GM19372 (cell line): Measurements from ENCODE around the gene SYT9.
A peak's percentile ranks its signal among the peaks of the same experiment; 100 is the strongest.

Experiments
- ATAC-seq: cut with Tn5 transposase; IDR thresholded peaks from one replicate; pipeline ENCODE4 v1.9.1; 2021; ENCODE audit warnings: mild to moderate bottlenecking, low read depth, moderate library complexity; ENCODE audit not compliant: unreplicated experiment

SYT9 gene, protein sequence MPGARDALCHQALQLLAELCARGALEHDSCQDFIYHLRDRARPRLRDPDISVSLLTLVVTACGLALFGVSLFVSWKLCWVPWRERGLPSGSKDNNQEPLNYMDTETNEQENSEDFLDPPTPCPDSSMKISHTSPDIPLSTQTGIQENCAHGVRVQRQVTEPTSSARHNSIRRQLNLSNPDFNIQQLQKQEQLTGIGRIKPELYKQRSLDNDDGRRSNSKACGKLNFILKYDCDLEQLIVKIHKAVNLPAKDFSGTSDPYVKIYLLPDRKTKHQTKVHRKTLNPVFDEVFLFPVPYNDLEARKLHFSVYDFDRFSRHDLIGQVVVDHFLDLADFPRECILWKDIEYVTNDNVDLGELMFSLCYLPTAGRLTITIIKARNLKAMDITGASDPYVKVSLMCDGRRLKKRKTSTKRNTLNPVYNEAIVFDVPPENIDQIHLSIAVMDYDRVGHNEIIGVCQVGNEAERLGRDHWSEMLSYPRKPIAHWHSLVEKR

DNA sequence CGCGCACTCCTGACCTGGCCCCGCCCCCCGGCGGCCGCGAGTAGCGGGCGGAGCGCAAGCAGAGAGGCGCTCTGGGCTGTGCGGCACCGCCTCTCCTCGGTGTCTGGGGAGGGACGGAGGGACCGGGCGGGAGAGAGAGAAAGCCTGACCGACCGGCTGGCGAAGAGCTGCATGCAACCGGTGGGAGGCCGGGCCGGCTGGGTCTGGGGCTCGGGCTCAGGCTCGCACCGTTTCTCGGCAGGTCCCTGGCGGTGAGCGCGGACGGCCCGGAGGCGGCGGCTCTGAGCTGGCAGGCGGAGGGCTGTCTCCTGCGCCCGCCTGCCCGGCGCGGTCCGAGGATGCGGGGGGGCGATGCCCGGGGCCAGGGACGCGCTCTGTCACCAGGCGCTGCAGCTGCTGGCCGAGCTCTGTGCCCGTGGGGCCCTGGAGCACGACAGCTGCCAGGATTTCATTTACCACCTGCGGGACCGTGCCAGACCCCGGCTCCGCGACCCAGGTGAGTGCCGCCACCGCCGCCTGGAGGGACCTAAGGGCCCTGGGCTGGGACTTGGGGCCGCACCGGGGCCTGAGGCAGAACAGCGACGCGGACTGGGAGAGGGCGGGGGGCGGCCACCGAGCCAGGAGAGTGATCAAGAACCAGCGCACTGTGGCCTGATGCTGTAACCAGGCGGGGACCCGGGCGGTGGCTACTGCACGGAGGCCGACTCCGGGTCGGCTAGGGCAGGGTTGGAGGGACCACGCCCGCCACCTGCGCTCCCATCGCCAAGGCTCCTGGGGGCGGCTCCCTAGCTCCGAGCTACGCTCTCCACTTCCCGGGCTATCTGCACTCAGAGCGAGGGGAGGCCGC lies at the start of gene SYT9:
SYT9 (plus strand) TSS at position 69 of the 847 bp plus-strand sequence; CDS start at position 352, 283 bp downstream.
- peak; percentile 76 for ATAC-seq

DNA sequence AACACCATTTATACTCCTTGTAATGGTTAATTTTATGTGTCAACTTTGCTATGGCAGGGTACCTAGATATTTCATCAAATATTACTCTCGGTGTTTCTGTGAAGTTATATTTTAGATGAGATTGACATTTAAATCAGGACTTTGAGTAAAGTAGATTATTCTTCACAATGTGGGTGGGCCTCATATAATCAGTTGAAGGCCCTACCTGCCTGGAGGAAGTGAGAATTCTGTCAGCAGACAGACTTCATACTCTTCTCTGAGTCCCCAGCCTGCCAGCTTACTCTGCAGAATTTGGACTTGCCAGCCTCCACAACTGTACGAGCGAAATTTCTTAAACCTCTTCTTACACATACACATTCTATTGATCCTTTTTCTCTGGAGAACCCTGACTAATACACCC lies 49.3 kb upstream of the SYT9 start:
- no peak for ATAC-seq

DNA sequence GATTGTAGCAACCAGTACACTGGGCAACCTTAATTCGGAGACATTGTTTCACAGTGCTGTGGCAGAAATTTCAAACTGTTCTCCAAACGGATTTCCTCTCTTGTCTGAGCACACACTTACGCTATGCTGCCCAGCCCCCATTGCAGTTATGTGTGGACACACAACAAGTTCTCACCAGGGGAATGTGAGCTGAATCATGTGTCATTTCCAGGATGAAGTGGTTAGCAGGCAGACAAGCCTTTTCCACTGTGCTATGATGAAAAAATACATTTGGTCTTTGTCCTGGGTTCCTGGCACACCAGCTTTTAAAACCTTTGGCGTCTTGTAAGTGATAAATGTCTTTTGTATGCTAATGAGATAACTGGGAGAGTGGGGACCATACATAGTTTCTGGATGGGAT lies 46.9 kb upstream of the SYT9 start:
- ATAC-seq, result no peak

DNA sequence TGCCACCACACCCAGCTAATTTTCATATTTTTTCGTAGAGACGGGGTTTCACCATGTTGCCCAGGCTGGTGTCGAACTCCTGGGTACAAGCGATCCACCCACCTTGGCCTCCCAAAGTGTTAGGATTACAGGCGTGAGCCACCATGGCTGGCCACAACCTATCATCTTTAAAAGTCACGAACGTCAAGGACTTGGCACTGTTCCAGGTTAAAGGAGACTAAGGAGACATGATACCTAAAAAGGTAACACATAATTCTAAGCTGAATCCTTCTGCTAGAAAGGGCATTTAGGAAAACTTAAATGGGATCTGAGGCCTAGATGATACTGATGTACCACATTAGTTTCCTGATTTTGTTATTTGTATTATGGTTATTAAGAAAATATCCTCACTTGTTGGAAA lies 43.3 kb upstream of the SYT9 start:
- ATAC-seq, result no peak

DNA sequence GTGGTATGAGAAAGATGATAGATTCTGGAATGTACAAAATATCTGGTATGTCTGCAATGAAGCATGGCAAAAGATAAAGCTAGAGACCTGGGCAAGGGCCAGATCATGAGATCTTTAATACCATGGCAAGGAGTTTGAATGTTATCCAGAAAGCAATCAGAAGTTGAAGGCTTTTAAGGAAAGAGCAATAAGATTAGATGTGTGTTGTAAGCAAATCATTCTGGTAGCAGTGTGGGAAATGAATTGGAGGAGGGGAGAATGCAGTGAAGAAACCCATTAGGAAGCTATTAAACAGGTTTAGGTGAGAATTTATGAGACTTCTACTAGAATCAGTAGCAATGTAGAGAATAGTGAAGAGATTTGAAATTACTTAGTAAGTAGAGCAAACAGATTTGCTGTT lies 32.2 kb upstream of the SYT9 start:
- ATAC-seq, result no peak

DNA sequence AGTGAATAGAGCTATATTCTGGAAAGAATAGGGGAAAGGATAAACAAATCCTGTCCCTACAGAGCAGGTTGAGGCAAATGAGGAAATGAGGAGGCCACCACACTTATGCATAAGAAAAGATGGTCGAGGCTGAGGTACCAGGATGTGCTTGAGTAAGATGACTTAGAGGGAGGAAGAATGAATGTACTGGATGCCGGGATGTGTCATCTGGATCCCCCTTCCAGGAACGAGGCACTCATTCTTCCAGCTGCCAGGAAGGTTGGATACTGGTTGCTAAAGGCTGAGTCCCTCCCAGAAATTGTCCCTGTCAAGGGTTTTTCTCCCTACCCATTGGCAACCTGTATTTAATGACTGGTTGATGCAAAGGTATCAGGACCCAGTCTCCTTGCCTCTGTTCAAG lies 31.1 kb upstream of the SYT9 start:
- no peak for ATAC-seq

DNA sequence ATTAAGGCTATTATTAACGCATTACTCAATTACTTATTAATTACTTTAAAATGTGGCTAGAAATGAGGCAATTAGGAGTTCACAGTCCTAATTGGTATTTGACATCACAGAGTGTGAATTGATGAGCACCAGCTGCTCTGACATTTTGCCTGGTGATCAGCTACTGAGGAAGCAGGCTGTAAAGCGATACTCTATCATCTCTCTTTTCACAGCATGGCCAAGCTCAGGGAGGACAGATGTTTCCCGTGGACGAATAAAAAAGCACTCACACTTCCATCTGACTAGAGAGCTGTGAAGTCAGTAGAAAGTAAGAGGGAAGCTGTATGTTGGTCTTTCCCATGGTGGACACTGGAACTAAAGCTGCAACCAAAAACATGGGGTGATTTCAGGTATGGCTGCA lies 29.1 kb upstream of the SYT9 start:
- ATAC-seq, result no peak

DNA sequence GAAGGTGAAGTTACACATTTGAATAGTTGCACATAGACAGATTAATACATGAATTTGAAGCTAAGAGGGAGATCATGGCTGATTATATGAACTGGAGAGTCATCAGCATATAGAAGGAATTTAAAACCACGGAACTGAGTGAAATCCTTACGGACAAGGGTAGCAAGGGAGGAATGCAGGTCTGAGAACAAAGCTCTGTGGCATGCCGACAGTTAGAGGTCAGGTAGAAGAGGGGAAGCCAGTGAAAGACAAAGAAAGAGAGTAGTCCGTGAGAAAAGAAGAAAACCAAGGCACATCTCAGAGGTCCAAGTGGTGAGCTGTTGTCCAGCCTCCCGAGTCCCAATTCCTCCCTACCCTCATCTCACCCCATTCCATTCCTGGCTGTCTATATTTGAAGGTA lies 11.8 kb upstream of the SYT9 start:
- ATAC-seq, result no peak

DNA sequence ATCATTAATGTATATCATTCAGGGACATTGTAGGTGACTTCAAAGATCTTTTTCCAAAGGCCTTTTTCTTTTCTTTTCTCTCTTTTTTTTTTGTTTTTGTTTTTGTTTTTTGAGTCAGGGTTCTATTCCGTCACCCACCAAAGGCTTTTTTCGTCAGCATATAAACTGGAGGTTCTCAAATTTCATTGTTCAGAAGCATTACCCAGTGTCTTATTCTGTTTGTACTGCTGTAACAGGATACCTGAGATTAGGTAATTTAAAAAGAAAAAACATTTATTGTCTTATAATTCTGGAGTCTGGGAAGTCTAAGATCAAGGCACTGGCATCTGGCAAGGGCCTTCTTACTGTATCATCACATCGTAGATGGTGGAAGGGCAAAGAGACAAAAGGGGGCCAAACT lies 6.4 kb upstream of the SYT9 start:
- no peak for ATAC-seq

DNA sequence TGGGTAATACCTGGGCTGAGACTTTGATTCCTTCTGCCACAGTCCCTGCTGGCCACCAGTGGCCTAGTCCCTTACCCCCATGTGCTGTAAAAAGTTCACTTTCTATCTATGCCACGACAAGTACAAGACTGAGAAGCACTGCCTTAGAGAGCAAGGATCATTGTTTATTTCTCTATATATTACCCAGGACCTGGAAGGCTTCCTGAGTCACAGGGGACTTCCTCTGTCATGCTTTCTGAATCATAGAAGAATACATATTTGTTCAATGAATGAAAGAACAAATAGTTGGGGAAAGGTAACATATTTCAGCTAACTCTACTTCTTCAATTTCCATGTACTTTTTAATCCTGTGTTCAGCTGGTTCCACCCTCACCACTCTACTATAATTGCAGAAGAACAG lies 5.5 kb upstream of the SYT9 start:
- ATAC-seq, result no peak

DNA sequence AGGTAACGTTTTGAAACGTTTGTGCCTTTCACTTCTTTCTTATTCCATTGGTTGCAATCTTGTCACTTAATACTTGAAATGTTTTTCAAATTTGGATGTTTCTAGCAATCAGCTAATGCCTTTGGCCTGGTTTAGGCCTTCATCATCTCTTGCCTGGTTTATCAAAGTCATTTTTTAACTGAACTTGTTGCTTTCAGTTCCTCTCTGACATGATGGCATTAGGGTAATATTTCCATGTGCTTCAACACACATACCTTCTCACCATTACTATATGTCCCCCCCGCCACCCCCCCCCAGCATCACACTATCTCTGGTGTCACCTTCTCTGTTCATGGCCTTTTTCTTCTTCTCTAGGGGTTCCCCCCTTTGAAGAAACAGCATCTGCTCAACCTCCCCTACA lies 1.5 kb upstream of the SYT9 start:
- ATAC-seq, result no peak

DNA sequence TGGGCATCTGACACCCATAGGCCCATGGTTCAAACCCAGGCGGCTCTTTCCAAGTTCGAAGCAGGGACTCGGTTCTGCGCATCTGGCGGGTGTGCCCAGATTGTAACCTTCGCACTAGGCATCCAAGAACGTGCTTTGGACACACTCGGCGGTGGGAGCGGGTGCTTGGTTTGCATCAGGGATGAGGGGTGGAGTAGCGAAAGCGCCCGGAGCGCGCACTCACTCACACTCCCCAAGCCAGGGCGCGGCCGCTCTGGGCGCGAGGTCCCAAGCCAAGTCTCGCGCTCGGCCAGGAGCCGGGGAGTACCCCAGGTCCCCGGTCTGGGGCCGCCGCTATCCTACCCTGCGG lies 243 bp upstream of the SYT9 start:
- ATAC-seq, result no peak

DNA sequence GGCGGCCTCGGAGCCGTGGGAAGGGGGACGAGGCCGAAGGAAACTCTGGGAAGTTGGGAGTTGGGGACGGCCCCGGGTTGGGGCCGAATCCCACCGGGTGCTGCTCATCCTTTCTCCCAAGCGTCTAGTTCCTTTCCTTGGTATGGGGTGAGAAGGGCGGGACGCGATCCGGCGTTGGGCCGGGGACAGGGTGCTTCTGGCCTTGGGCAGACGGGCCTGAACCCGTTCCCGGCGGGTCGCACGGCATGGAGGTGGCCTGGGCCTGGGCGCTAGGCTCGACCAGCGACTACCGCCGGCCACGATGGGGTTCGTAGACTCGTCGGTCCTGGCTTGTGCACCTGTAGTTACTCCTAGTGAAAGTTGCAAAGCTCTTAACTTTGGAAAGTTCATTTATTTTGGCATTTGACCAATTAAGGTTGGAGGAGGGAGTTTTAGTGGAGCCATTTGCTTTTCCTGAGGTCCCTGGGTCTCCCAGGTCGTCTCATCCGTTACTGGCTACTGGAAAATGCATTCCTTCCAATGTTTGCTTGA lies 1.0 kb downstream of the SYT9 start:
- no peak for ATAC-seq

DNA sequence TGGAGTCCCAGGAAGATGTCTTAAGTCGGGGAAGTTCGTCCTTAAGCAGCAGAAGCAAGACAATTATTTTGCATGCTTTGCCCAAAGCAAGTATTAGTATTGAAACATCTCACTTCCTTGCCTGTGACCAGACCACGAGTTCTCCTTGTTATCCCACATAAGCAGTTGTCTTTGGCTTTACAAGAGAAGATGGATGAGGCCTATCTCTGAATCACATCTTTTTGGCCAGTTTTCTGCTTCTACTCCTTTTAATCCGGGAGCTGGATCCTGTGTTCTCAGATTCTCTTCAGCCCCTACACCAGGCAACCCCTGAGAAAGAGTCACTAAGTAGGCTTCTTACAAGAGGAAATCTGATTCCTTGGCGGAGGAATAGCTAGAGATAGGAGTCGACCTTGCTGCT lies 2.1 kb downstream of the SYT9 start:
- no peak for ATAC-seq

DNA sequence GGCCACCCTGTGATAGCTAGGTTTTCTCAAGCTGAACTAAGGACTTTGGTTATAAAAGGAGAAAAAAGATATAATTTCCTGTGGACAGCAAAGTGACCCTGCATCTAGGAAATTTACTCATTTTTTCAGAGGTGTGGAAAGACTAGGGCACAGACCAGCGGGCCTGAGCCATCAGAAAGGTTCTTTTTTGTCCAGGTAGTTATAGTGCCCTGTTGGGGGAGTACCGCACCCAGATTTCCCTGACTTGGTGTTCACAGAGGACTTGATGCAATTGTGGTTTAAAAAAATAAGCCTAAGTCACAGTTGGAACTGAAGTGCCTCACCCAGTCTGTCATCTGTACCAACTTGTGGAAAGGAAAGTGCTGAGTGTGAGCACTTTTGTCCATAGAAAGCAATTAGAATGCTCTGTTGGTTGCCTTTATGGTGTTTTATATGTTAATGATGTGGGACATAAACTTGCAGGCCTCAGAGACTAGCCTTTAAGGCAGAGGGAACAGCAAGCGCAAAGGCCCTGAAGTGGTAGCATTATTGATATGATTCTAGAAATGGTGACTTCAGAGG lies 3.1 kb downstream of the SYT9 start:
- no peak for ATAC-seq

DNA sequence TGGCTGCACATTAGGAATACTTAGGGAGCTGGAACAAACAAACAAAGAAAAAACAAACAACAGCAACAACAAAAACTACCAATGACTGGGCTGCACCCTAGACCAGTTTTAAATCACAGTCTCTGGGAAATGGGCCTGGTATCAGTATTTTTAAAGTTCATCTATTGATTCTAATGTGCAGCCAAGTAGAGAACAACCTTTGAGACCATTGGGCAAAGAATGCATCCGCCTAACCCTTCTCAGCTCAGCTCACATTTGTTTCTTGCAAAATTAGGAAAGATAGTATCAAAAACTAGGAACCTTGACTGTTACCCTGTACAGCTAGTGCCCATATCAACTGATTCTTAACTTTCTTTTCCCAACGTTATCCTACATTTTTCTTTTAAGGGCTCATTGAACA lies 5.2 kb downstream of the SYT9 start:
- ATAC-seq, result no peak

DNA sequence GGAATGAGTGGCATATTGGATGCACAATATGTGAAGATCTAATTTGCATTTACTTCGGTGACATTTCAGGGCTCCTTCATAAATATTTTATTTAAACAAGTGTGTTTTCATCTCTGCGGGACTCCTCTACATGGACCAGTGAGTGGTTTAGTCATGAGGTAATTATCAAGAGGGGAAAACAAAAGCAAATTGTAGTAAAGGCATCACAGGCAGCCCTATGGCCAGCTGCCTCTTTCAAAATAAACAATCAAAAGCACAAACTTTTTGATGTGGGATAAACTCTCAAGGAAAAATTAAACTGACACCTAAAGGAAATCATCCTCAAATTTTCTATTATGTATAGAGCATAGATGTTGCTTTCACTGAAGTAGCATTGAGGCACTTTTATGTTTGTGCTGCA lies 6.0 kb downstream of the SYT9 start:
- ATAC-seq, result no peak

DNA sequence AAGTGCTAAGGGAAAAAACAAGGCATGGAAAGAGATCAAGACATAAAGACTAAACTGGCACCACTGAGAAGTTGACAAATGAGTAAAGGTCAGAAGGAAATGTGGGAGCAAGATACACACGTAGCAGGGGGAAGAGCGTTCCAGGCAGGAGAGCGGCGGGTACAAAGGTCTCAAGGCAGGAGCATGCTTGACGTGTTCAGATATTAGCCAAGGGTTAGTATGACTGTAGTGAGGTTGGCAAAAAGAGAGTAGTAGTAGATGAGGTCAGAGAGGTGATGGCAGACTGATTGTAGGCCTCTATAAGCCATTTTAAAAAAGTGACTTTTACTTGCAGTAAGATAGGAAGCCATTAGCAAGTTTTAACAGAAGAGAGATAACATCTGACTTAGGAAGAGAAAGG lies 9.9 kb downstream of the SYT9 start:
- no peak for ATAC-seq

DNA sequence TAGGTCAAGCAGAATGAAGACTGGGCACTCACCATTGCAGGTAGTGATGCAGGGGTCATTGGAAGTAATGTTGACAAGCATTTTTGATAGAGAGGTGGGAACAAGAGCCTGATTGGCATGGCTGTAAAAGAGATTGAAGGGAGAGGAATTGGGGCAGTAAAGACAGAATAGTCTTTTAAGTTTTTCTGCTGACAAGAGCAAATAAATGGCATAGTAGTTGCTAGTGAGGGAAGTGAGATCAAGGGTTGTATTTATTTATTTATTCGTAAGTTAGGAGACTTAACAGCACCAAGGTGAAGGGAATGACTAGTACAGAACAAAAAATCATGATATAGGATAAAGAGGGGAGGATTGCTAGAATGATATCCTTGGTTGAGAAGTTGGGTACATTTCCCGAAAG lies 11.0 kb downstream of the SYT9 start:
- ATAC-seq, result no peak

DNA sequence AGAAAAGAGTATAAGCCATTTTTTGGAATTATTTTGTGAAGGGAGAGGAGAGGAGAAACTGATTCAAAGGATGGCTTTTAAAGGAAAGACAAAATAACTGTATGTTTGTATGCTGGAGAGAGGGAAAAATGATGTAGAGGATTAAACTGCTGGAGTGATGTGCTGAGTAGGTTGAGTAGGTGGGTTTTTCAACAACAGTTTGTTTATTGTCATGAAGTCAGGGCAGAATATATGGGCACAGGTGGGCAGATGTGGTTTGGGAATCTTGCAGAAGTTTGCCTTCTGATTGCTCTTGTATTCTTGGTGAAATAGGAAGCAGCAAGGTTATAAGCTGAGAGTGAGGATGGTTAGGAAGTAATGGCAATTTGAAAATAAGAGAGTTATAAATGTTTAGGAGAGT lies 12.1 kb downstream of the SYT9 start:
- ATAC-seq, result no peak

DNA sequence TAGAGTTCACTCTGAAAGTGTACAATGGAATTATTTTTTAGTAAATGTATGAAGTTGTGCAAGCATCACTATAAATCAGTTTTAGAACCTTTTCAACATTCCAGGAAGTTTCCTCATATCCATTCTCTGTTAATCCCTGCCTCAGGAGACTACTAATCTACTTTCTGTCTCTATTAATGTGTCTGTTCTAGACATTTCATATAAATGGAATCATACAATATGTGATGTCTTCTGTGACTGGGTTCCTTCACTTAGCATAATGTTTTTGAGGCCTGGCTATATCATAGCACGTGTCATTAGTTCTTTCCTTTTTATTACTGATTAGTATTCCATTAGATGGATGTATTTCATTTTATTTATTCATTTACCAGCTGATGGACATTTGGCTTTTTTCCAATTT lies 17.1 kb downstream of the SYT9 start:
- ATAC-seq, result no peak
